ENCODE data around the gene ZNF581.

The ZNF581 gene

DNA sequence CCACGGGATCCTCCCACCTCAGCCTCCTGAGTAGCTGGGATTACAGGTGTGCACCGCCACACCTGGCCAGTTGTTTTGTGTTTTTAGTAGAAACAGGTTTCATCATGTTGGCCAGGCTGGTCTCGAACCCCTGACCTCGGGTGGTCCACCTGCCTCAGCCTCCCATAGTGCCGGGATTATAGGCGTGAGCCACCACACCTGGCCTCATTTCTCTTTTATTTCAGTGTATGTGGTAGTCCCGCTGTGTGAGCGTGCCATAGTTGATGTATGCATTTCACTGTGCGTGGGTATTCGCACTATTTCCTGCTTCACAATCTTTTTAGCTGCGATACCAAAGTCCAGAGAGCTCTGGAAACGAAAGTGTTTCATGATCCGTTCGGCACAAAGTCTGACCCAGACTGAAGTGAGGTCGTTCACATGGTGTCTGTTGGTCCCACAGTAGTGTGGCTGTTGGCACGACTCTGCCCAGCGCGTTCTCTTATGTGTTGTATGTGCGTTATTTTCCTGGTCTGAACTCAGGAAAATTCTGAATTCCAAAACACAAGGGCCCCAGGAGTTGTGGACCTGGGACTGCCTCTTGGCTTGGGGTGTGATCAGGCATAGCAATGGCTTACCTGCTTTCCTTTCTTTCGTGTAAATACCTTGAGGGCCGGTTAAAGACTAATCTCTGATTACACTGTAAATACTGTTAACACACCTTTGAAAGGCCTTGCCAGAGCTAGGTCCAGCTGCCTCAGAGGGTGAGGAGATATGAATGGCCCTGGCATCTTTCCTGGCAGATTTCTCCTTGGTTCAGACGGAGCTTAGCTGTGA is 40.2 kb downstream of the ZNF581 start:
- FAIRE-seq, result no peak

DNA sequence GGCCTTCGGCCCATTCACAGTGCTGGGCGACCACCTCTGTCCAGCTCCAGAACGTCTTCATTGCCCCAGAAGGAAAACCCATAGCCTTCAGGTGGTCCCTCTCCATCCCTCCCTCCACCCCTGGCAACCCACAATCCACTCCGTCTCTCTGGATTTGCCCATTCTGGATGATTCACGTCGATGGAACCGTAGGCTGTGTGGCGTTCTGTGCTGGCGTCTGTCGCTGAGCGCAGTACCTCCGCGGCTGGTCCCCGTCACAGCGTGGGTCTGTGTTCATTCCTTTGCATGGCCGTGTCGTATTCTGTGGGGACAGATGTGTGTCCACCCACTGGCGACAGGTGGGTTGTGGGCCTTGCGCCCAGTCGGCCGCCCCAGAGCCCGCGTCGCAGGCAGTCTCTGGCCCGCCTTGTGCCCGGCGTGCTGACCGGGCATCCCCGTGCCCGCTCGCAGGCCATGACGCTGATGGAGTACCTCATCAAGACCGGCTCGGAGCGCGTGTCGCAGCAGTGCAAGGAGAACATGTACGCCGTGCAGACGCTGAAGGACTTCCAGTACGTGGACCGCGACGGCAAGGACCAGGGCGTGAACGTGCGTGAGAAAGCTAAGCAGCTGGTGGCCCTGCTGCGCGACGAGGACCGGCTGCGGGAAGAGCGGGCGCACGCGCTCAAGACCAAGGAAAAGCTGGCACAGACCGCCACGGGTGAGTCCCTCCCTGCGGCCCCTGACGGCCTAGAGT is 41.7 kb downstream of the ZNF581 start:
- FAIRE-seq, result no peak

DNA sequence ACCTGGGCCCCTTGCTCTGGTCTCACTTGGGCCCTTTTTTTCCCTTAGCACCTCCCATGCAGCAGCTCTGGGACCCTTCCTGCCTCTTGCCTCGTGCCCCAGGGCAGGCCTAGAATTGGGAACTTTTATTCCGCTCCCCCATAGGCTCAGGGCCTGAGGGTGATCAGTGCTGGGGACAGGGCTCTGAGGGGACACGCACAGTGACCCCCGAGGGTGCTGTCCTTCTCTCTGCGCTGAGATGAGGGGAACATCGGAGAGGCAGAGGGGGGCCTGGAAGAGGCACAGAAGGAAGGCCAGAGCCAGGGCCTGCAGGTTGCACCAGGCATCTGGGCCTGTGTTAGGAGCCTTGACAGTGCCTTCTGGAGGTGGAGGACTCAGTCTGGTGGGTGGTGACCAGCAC is 42.3 kb downstream of the ZNF581 start:
- no peak for FAIRE-seq

DNA sequence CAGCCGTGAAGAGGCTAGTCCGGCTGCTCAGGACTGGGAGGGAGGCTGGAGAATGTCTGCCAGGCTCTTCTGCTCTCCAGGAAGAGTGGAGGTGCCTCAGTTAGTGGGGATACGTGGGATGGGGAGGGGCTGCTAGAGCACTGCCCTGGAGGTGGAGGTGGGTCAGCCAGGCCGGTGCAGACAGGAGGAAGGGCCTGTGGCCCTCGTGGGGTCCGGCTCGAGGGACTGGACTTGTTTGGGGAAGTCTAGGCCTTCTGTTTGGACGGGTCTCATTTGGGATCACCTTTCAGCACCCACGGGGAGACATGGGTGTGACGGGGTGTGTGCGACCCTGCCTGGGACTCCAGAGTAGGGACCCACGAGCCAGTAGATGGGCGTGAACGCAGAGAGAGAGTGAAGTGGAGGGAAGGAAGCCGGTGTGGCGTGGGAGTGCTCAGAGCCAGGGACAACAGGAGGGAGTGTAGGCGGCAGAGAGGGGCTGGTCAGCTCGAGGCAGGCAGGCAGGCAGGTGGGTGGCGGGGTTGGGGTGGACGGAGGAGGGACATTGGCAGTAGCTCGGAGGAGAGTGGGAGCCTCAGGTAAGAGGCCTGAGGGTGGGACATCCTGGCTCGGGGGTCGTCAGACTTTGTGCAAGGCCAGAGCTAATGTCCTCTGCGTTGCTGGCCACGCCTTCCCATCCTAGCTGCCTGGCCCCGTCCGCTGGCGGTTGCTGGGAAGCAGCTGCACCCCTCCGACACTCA is 43.0 kb downstream of the ZNF581 start:
- FAIRE-seq, result no peak

DNA sequence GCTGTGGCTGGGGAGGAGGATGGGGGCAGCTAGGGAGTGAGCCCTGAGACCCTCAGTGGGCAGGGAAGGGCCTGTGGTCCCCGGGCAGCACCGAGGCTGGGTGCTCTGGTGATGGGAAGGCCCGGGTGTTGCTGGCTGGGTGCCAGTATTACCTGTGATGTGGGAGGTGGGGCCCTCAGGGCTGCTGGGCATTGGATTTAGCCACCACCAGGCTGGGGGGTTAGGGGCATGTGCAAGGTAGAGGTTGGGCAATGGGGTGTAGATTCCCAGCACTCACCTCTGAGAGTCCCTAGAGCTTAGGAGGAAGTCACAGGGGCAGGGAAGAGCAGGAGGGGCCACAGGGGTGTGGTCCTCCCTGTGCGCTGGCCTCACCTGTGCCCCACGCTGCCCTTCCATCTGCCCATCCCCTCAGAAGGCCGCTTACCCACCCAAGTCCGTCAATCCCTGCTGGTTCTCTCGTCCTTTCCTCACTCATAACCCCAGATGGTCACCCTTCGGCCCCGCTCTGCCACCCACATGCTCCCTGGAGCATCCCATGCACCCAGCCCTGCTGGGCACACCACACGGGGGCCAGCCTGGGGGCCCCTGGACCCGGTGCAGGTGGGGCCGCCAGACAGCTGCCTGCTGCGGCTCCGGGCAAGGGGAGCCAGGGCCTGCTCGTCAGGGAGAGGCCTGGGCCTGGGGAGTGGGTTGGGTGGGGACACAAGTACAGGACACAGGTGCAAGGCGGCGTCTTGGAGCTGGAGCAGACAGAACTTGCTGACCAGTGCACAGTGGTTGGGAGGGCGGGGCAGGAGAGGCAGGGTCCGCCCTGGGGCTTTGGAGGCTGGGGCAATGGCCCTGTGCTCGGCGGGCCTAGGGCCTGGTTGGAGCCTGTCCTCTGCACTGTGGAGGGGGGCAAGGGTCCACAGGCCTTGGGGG is 44.1 kb downstream of the ZNF581 start:
- no peak for FAIRE-seq

DNA sequence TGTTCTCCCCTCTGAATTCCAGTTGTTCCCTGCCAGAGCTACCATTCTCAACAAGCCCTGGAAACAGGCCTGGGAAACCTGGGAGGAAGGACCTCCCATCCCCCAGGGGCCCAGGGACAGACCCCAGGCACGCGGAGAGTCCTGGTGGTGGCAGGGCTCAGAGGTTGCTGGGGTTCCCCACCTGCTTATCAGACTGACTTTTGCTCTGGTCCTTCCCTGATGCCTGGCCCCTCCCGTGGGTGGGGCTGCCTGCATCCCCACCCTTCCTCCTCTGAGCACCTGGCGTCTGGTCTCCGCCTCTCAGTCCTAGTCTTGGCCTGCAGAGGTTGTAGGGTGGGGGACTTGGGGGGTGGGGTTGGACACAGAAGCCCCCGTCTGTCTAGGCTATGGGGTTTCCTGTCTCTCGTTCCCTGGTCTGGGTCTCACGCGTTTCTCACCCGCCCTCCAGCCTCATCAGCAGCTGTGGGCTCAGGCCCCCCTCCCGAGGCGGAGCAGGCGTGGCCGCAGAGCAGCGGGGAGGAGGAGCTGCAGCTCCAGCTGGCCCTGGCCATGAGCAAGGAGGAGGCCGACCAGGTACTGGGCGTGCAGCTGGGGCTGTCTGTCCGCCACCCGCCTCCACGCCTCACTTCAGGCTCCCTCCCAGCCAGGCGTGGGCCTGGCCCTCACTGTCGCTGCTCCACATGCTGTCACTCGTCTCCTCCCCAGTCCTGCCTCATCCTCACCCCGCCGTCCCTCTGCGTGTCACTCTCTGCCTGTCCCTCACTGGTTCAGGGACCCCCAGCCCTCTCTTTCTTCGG is 45.2 kb downstream of the ZNF581 start:
- FAIRE-seq, result no peak

DNA sequence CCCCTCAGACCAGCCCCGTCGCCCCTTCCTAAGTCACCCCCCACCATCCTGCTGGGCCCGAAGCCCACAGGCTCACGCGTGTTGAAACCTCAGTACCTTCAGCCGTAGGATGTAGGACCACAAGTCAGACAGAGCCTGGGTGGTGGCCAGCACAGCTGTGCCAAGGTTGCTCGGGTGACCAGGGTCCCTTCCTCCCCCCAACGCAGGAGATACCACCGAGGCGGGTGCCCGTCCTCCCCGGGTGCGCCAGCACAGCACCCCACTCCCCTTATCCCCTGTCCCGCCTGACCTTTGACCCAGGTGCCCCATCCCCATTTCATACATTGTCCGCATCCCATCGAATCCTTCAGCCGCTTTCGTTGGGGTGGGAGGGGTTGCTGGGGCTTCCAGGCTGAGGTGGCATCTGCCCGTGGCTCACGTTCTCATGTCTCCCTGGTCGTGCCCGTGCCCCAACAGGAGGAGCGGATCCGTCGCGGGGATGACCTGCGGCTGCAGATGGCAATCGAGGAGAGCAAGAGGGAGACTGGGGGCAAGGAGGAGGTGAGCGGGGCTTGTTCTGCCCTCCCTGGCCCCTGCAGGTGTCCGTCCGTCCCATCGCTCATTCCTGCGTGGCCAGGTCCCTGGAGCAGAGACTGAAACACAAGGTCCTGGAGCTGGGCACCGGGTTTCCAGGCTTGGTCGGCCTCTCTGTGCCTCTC is 46.1 kb downstream of the ZNF581 start:
- FAIRE-seq, result no peak

DNA sequence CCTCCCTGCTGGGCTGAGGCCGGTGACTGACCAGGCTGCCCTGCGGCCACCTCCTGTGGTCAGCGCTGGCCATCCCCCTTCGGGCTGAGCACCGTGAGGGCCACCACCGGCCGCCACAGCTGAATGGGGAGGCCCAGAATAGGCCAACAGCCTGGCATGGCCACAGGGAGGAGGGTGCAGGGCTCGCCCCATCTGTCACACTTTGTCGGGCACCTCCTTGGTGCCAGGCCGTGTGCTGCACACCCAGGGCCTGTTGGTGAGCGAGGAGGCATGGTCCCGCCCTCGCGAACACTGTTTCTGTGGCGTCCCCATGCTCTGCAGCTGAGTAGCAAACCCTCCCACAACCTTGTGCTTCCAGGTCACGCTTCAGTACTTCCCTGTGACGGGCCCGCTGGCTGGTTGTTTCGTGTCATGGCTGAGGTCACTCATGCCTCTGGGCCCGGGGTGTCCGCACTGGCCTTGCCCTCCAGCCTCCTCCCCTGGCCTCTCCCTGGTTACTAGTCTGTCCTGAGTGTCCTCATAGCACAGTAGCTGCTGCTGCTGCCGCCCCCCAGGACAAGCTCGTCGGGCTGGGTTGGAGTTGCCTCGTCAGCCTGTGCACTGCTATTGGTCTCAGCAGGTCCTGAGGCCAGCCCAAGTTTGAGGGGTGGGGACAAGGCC is 46.8 kb downstream of the ZNF581 start:
- FAIRE-seq, result no peak

DNA sequence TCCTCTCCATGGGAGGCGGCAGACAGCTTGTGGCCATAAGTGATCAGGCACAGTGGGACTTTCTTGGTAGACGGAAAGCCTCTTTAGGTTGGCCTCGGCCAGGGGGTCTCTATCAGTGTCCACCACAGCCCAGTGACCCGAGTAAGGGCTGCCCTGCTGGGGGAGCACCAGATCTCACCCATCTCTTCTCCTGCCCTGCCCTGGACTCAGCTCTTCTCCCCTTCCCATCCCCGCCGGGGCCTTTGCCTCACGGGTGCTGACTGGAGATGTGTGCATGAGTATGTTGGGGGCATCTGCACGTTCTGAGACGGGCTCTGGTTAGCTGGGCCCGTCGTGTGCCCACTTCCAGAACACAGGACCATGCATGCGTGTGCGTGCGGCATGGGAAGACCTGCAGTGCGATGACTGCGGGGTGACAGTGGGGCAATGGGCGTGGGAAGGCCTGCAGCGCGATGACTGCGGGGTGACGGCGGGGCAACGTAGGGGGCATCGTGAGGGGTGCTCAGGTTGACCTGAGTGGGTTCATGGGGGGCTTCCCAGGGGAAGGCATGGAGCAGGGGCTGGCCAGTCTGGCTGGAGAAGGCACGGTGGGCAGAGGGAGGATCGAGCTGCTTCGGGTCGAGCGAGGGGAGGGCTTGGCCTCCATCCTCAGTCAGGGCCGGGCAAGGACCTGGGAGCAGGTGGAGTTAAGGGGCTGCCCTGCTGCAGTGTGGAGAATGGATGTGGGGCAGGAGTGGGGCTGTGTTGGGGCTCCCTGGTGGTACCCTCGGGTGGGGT is 47.5 kb downstream of the ZNF581 start:
- no peak for FAIRE-seq

DNA sequence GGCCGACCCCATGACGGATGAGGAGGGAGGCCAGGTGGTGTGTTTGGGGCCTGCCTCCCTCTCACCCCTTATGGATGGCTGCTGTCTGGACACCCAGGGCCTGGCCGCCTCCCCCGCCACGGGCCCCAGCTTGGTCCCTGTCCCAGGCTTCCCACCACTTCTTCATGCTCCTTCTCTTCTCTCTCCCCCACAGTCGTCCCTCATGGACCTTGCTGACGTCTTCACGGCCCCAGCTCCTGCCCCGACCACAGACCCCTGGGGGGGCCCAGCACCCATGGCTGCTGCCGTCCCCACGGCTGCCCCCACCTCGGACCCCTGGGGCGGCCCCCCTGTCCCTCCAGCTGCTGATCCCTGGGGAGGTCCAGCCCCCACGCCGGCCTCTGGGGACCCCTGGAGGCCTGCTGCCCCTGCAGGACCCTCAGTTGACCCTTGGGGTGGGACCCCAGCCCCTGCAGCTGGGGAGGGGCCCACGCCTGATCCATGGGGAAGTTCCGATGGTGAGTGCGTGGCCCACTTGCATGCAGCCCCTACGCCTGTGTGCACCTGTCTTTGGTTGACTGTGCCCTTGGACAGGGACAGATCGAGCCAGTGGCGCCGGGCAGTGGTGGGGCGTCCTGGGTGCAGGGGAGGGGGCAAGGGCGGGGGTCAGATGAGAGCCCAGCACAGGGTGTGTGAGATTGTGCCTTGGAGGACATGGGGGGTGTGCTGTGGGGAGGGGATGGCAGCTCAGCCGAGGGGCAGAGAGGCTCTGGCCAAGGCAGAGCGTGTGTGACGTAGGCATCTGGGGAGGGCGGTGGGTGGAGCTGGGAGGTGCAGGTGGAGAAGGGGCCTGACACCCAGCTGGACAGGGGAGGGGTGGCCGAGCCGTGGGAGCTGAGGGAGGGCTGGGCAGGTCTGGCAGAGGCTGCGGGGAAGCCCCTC is 48.4 kb downstream of the ZNF581 start:
- no peak for FAIRE-seq

DNA sequence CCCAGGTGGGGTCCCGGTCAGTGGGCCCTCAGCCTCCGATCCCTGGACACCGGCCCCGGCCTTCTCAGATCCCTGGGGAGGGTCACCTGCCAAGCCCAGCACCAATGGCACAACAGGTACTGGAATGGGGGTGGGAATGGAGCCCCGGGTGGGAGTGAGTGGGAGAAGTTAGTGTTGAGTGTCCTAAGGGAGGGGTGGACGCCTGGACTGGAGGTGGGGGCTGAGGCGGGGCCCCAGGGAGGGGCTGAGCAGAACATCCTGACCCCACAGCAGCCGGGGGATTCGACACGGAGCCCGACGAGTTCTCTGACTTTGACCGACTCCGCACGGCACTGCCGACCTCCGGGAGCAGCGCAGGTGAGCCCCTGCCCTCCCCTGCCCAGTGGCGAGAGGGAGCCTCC is 49.2 kb downstream of the ZNF581 start:
- FAIRE-seq, result no peak

DNA sequence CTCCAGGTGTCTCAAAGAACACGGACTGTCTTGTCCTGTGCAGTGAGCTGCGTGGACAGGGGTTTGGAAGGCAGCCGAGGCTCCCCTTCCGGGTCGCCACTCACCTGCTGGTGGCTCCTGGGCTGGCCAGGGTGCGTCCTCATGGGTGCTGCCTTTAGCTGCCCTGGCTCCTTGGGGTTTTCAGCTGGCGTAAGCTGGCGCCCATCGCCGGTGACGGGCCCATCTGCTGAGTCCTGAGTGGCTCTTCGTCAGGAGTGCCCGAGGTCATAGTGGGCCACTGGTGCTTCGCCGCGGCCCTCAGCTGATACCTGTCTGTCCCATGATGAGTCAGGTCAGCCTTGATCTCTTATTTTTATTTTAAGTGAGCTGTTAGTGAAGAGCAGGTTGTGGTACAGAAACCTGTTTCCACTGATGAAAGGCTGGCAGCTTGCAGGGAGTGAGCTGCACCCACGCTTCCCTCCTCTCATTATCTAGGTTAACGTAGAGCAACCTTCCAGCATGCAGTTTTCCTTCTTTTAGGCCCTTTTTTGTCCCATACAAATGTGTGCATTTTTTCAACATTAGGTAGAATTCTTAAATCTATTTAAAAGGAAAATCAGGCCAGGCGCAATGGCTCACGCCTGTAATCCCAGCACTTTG is 50.0 kb downstream of the ZNF581 start:
- no peak for FAIRE-seq

DNA sequence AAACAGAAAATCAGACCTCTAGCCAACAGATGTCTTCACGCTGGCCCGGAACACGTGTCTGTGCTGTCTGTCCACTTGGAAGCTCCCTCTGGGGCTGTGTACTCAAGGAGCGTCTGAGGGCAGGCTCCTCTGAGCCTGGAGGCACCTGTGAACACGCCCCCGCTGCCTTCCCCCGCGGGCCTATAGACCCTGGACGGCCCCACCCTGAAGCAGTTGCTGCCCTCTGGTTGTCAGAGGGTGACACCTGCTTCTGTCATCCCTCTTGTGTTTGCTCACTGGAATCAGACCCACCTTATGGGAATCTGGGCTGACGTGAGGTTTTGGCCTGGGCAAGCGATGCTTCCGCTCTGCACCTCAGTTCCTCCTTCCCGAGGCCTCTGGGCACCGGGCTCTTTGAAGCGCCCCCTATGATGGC is 50.8 kb downstream of the ZNF581 start:
- no peak for FAIRE-seq

DNA sequence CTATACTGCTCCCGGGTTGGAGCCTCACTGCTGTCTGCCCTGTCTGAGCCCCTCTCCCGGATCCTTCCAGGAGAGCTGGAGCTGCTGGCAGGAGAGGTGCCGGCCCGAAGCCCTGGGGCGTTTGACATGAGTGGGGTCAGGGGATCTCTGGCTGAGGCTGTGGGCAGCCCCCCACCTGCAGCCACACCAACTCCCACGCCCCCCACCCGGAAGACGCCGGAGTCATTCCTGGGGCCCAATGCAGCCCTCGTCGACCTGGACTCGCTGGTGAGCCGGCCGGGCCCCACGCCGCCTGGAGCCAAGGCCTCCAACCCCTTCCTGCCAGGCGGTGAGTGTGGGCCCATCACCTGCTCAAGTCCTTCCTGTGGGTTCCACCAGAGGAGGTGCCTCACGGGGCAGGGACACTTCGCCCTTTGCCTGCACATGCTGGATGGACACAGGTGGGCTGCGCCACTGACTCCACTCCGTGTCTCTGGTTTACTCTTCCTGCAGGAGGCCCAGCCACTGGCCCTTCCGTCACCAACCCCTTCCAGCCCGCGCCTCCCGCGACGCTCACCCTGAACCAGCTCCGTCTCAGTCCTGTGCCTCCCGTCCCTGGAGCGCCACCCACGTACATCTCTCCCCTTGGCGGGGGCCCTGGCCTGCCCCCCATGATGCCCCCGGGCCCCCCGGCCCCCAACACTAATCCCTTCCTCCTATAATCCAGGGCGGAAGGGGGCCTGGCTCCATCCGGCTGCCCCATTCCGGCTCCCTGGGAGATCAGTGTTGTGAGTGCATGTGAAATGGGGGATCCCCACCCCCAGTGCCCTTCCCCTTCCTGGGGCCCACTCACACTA is 51.4 kb downstream of the ZNF581 start:
- FAIRE-seq, result no peak

Data from A204.1 (cell line).